ENCODE results near the gene FGFR4.

FGFR4 gene

DNA sequence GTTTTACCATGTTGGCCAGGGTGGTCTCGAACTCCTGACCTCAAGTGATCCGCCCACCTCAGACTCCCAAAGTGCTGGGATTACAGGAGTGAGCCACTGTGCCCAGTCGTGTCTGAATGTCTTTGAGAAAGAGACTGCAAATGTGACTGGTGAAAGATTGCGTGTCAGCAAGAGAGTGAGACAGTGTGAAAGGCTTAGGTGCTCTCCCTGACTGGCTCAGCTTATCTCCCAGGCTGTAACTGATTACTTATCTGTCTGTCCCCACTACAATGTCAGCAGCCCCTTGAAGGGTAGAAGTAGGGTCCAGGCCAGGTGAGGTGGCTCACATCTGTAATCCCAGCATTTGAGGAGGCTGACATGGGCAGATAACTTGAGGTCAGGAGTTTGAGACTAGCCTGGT lies 3.4 kb upstream of the FGFR4 start:
- Histone ChIP-seq H3K23ac (ENCODE audit: low read length in 2 of 2) (no peak overlapping the region), H2AK5ac (ENCODE audit: low read length, severe bottlenecking) (no peak overlapping the region), H3K9me3 (ENCODE audit: control insufficient read depth, low read length) (no peaks in the 10 kb centered on the region), H3K27me3 (ENCODE audit: control insufficient read depth in 1 of 2, insufficient read depth in 1 of 2, low read length in 2 of 2) (peaks cover 0 to 58% of the 10 kb centered on the region in 2 experiments), H3K4me1 (ENCODE audit: control insufficient read depth, insufficient read depth, low read depth, low read length) (peaks cover 24% of the 10 kb centered on the region), H4K8ac (ENCODE audit: low read length) (no peak overlapping the region), H3K18ac (ENCODE audit: low read depth in 1 of 2, low read length in 2 of 2) (no peak overlapping the region), H3K4me3 (ENCODE audit: insufficient read depth in 1 of 2, low read depth in 1 of 2, low read length in 2 of 2) (no peak overlapping the region), H4K91ac (ENCODE audit: low read length) (no peak overlapping the region), H2BK120ac (ENCODE audit: low read depth, low read length) (no peak overlapping the region), H3K79me1 (replicated peaks; ENCODE audit: low read length, poor library complexity, severe bottlenecking) (no peaks in the 10 kb centered on the region), H2AFZ (ENCODE audit: low read depth, low read length) (no peak overlapping the region), H2BK12ac (ENCODE audit: low read length in 2 of 2) (no peak overlapping the region), H3K4me2 (ENCODE audit: low read length, poor library complexity, severe bottlenecking) (no peak overlapping the region), H3K4ac (ENCODE audit: low read depth in 1 of 2, low read length in 2 of 2) (no peak overlapping the region), H2BK15ac (ENCODE audit: low read depth, poor library complexity, severe bottlenecking) (no peak overlapping the region), H3K36me3 (ENCODE audit: control insufficient read depth in 1 of 2, insufficient read depth in 2 of 2, low read depth in 1 of 2, low read length in 2 of 2) (no peaks in the 10 kb centered on the region), H3K14ac (ENCODE audit: low read length in 2 of 2) (no peak overlapping the region), H3K27ac (ENCODE audit: low read length, poor library complexity, severe bottlenecking) (no peak overlapping the region), H2BK5ac (ENCODE audit: low read depth, low read length, poor library complexity, severe bottlenecking) (no peak overlapping the region), H3K9ac (ENCODE audit: low read length) (no peak overlapping the region)
- no peak for DNase-seq
- WGBS: 63% methylated on average over 3 of the region's 4 CpGs

DNA sequence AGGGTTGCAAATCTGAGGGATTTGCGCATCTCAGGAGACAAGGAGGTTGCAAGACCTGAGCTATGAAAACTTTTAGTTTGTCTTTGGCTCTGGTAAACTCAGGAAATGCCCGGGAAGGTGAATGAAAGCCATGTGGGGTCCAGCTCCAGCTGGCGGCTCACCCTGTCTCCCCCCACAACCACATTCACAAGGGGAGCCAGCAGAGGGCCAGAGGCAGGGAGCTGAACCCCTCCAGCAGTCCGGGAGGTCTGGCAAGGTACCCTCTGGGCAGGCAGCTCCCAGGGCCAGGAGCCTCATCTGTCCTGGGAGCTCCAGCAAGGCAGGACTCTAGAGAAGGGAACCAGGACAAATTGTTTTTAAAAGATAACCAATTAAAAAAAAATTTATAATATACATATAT lies 2.5 kb upstream of the FGFR4 start:
- Histone ChIP-seq H3K4ac (ENCODE audit: low read depth in 1 of 2, low read length in 2 of 2) (no peak overlapping the region), H2AFZ (ENCODE audit: low read depth, low read length) (peak overlapping the region; percentile 32), H3K27ac (ENCODE audit: low read length, poor library complexity, severe bottlenecking) (no peak overlapping the region), H3K4me1 (ENCODE audit: control insufficient read depth, insufficient read depth, low read depth, low read length) (peaks cover 30% of the 10 kb centered on the region), H3K23ac (ENCODE audit: low read length in 2 of 2) (no peak overlapping the region), H3K4me3 (ENCODE audit: insufficient read depth in 1 of 2, low read depth in 1 of 2, low read length in 2 of 2) (no peak overlapping the region), H3K9ac (ENCODE audit: low read length) (no peak overlapping the region), H4K91ac (ENCODE audit: low read length) (no peak overlapping the region), H3K9me3 (ENCODE audit: control insufficient read depth, low read length) (no peaks in the 10 kb centered on the region), H4K8ac (ENCODE audit: low read length) (no peak overlapping the region), H3K14ac (ENCODE audit: low read length in 2 of 2) (no peak overlapping the region), H3K4me2 (ENCODE audit: low read length, poor library complexity, severe bottlenecking) (no peak overlapping the region), H2BK12ac (ENCODE audit: low read length in 2 of 2) (no peak overlapping the region), H2AK5ac (ENCODE audit: low read length, severe bottlenecking) (no peak overlapping the region), H2BK120ac (ENCODE audit: low read depth, low read length) (no peak overlapping the region), H3K36me3 (ENCODE audit: control insufficient read depth in 1 of 2, insufficient read depth in 2 of 2, low read depth in 1 of 2, low read length in 2 of 2) (no peaks in the 10 kb centered on the region), H3K27me3 (ENCODE audit: control insufficient read depth in 1 of 2, insufficient read depth in 1 of 2, low read length in 2 of 2) (peaks cover 0 to 60% of the 10 kb centered on the region in 2 experiments), H3K79me1 (replicated peaks; ENCODE audit: low read length, poor library complexity, severe bottlenecking) (no peaks in the 10 kb centered on the region), H3K18ac (ENCODE audit: low read depth in 1 of 2, low read length in 2 of 2) (no peak overlapping the region), H2BK5ac (ENCODE audit: low read depth, low read length, poor library complexity, severe bottlenecking) (no peak overlapping the region), H2BK15ac (ENCODE audit: low read depth, poor library complexity, severe bottlenecking) (no peak overlapping the region)
- WGBS: 69% methylated on average over 3 of the region's 4 CpGs
- no peak for DNase-seq

DNA sequence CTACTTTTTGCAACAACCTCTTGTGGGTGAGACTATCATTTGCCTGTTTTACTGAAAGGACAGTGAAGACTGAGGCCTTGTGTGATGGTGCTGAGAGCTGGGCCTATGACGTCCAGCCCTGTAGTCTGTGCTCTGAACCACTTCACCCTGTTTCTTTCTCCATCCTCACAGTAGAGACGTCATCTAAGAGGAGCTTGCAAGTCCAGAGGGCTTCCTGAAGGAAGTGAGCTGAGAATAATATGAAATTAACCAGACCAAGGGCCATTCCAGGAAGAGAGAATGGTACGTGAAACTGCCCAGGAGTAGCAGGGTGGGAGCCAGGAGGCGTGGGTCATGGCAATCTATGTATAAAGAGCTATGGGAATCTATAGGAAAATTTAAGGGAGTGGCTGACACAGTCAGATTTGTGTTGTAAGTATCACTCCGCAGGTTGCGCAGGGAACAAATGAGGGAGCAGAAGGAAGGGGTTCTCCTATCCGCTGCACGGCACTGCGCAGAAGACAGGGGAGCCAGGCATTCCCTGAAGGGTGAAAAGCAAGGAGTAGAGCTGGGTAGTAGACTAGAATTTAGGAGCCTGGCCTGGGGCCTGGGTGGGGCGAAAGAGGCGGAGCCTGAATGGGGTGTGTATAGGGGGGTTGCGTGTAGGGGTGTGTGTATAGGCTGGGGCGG lies 596 bp upstream of the FGFR4 start:
- Histone ChIP-seq H3K4me3 (ENCODE audit: insufficient read depth in 1 of 2, low read depth in 1 of 2, low read length in 2 of 2) (no peak overlapping the region), H2AK5ac (ENCODE audit: low read length, severe bottlenecking) (peak overlapping the region; percentile 25), H3K36me3 (ENCODE audit: control insufficient read depth in 1 of 2, insufficient read depth in 2 of 2, low read depth in 1 of 2, low read length in 2 of 2) (peaks cover 0 to 18% of the 10 kb centered on the region in 2 experiments), H3K4me2 (ENCODE audit: low read length, poor library complexity, severe bottlenecking) (no peak overlapping the region), H3K27ac (ENCODE audit: low read length, poor library complexity, severe bottlenecking) (no peak overlapping the region), H2BK15ac (ENCODE audit: low read depth, poor library complexity, severe bottlenecking) (no peak overlapping the region), H3K14ac (ENCODE audit: low read length in 2 of 2) (no peak overlapping the region), H4K8ac (ENCODE audit: low read length) (peak overlapping the region; percentile 40), H3K27me3 (ENCODE audit: control insufficient read depth in 1 of 2, insufficient read depth in 1 of 2, low read length in 2 of 2) (peaks cover 0 to 63% of the 10 kb centered on the region in 2 experiments), H3K9me3 (ENCODE audit: control insufficient read depth, low read length) (no peaks in the 10 kb centered on the region), H2BK5ac (ENCODE audit: low read depth, low read length, poor library complexity, severe bottlenecking) (no peak overlapping the region), H4K91ac (ENCODE audit: low read length) (peak overlapping the region; percentile 76), H3K4me1 (ENCODE audit: control insufficient read depth, insufficient read depth, low read depth, low read length) (peaks cover 44% of the 10 kb centered on the region), H3K79me1 (replicated peaks; ENCODE audit: low read length, poor library complexity, severe bottlenecking) (peaks cover 1% of the 10 kb centered on the region), H2BK12ac (ENCODE audit: low read length in 2 of 2) (no peak overlapping the region), H3K23ac (ENCODE audit: low read length in 2 of 2) (no peak overlapping the region), H3K9ac (ENCODE audit: low read length) (no peak overlapping the region), H2AFZ (ENCODE audit: low read depth, low read length) (no peak overlapping the region), H3K18ac (ENCODE audit: low read depth in 1 of 2, low read length in 2 of 2) (no peak overlapping the region), H2BK120ac (ENCODE audit: low read depth, low read length) (no peak overlapping the region), H3K4ac (ENCODE audit: low read depth in 1 of 2, low read length in 2 of 2) (peak overlapping the region in 1 of 2 experiments; percentile 17)
- 66% methylated on average over 11 of the region's 13 CpGs for WGBS
- DNase-seq: peak; percentile 52

DNA sequence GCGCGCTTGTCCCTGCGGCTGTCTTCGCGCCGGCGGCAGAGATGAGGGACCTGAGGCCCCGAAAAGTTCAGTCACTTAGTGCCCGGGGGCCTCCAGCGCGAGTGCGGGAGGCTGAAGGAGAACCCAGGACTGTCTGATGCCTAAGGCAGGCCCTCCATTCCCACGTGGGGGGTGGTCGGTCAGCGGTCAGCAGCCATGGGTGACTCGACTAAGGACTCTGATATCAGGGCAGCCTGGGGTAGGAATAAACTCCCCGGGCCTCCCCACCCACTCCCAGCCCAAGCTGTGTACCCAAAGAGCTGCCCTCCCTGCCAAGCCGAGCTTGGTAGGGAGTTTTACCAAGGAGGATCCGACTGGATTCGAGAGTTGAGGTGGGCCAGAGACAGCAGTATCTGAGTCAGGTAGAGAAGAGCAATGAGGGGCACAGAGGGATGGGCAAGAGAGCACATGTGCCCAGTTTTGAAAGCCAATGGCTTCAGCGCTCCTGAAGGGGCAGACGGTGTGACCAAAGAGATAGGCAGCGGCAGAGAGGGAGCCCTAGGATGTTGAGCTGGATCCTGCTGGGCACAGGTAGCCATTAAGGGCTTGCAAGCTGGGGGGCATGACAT lies 787 bp downstream of the FGFR4 start:
- peak overlapping the region in 1 of 2 experiments; percentile 51 for H2BK12ac ChIP-seq (ENCODE audit: low read length in 2 of 2)
- H3K4me1 ChIP-seq (ENCODE audit: control insufficient read depth, insufficient read depth, low read depth, low read length): peaks cover 48% of the 10 kb centered on the region
- peak overlapping the region; percentile 26 for H2BK15ac ChIP-seq (ENCODE audit: low read depth, poor library complexity, severe bottlenecking)
- H2AFZ ChIP-seq (ENCODE audit: low read depth, low read length): peak overlapping the region; percentile 81
- peak overlapping the region; percentile 92 for H2AK5ac ChIP-seq (ENCODE audit: low read length, severe bottlenecking)
- no peak overlapping the region for H2BK120ac ChIP-seq (ENCODE audit: low read depth, low read length)
- peak overlapping the region in 1 of 2 experiments; percentile 76 for H3K4me3 ChIP-seq (ENCODE audit: insufficient read depth in 1 of 2, low read depth in 1 of 2, low read length in 2 of 2)
- H3K23ac ChIP-seq (ENCODE audit: low read length in 2 of 2): peak overlapping the region in 1 of 2 experiments; percentile 46
- no peak for DNase-seq
- peaks cover 0 to 55% of the 10 kb centered on the region in 2 experiments for H3K27me3 ChIP-seq (ENCODE audit: control insufficient read depth in 1 of 2, insufficient read depth in 1 of 2, low read length in 2 of 2)
- H3K18ac ChIP-seq (ENCODE audit: low read depth in 1 of 2, low read length in 2 of 2): peak overlapping the region; percentile 75 to 79
- peak overlapping the region; percentile 12 for H4K8ac ChIP-seq (ENCODE audit: low read length)
- peaks cover 4% of the 10 kb centered on the region for H3K79me1 ChIP-seq (replicated peaks; ENCODE audit: low read length, poor library complexity, severe bottlenecking)
- peak overlapping the region in 1 of 2 experiments; percentile 33 for H3K4ac ChIP-seq (ENCODE audit: low read depth in 1 of 2, low read length in 2 of 2)
- WGBS: 32% methylated on average over 19 of the region's 23 CpGs
- H3K36me3 ChIP-seq (ENCODE audit: control insufficient read depth in 1 of 2, insufficient read depth in 2 of 2, low read depth in 1 of 2, low read length in 2 of 2): peaks cover 0 to 32% of the 10 kb centered on the region in 2 experiments
- H4K91ac ChIP-seq (ENCODE audit: low read length): no peak overlapping the region
- H3K14ac ChIP-seq (ENCODE audit: low read length in 2 of 2): peak overlapping the region in 1 of 2 experiments; percentile 28
- H2BK5ac ChIP-seq (ENCODE audit: low read depth, low read length, poor library complexity, severe bottlenecking): peak overlapping the region; percentile 68
- peak overlapping the region; percentile 43 for H3K4me2 ChIP-seq (ENCODE audit: low read length, poor library complexity, severe bottlenecking)
- peak overlapping the region; percentile 79 for H3K27ac ChIP-seq (ENCODE audit: low read length, poor library complexity, severe bottlenecking)
- no peaks in the 10 kb centered on the region for H3K9me3 ChIP-seq (ENCODE audit: control insufficient read depth, low read length)
- H3K9ac ChIP-seq (ENCODE audit: low read length): no peak overlapping the region
